Measurements from ENCODE around the gene LRIT2. TPM values are rescaled to one million over a fixed set of nuclear protein-coding genes. Genes with fewer than 3 reads are reported as not detected.

The LRIT2 gene
- total RNA-seq, 1 donor from 2014 or later = not detected

DNA sequence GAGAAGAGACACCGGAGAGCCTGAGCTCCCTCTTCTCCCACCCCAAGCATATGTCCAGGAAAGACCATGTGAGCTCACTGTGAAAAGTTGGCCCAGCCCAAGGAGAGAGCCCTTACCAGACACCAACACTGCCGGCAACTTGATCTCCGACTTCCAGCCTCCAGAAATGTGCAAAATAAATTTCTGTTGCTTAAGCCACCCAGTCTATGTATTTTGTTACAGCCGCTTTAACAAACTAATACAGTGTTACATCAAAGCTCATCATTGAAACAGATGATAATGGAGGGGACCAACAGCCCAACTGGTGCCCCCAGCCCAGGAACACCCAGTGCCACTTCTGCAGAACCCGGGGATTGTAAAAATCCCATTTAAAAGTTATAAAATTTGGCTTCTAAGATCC, 38.4 kb upstream of the LRIT2 start:
- H2AFZ ChIP-seq (replicated peaks) = no peak overlapping the region
- H3K27me3 Mint-ChIP-seq (ENCODE audit: insufficient read depth, low read depth) = peaks cover 4% of the 10 kb centered on the region

DNA sequence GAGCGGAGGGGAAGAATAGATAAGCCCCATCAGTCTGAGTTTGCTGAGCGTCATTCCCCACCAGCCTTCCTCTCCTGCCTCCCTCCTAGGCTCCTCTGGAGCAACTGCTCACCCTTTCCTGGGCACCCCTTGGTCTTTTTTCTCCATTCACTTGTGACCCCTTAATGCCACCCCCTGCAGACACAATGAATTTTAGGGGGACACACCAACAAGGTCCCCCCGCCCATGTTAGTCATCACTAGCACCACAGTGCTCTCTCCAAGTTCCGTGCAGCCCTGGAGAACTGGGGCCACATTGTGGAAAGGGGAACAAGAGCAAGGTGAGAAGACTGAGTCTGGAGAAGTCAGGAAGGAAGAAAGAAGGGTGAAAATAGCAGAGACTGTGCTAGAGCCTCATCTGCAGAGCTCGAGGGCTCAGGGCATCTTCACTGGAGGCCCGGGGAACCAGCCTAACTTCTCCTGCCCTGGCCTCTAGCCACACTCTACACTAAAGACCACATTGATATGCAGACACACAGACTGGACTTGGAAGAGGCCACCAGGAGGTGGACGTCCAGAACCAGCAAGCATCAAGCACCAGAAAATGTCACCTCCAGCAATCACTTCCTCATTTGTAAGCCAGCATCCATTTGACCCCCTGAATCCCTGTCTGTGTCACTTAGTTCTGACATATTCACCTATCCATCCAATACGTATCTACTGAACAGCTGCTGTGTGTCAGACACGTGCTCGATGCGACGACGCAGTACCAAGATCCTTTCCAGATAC, 37.0 kb upstream of the LRIT2 start:
- H3K4me1 Mint-ChIP-seq = peaks cover 12% of the 10 kb centered on the region

More for the DNA sequence above, 38.4 kb upstream of the LRIT2 start:
- H3K27me3 ChIP-seq = peaks cover 4% of the 10 kb centered on the region
- Mint-ChIP-seq H3K9me3 (peaks cover 2% of the 10 kb centered on the region), H3K36me3 (no peaks in the 10 kb centered on the region), H3K27ac (no peak overlapping the region), H3K4me3 (no peak overlapping the region), H3K4me1 (peaks cover 12% of the 10 kb centered on the region)
- H3K27ac ChIP-seq = no peak overlapping the region
- no peaks in the 10 kb centered on the region for H4K20me1 ChIP-seq (ENCODE audit: low read depth)
- no peaks in the 10 kb centered on the region for H3K9me3 ChIP-seq (ENCODE audit: low read depth)
- no peak overlapping the region for H3K4me2 ChIP-seq
- H3K79me2 ChIP-seq (ENCODE audit: low read depth) = no peaks in the 10 kb centered on the region
- no peaks in the 10 kb centered on the region for H3K36me3 ChIP-seq
- H3K4me1 ChIP-seq = no peaks in the 10 kb centered on the region
- H3K4me3 ChIP-seq = no peak overlapping the region
- TF ChIP-seq EZH2phosphoT487 (IDR thresholded peaks at IDR 0.05) = no peak
- no peak for TF ChIP-seq EZH2 (IDR thresholded peaks at IDR 0.05)
- TF ChIP-seq, protein P1, sequence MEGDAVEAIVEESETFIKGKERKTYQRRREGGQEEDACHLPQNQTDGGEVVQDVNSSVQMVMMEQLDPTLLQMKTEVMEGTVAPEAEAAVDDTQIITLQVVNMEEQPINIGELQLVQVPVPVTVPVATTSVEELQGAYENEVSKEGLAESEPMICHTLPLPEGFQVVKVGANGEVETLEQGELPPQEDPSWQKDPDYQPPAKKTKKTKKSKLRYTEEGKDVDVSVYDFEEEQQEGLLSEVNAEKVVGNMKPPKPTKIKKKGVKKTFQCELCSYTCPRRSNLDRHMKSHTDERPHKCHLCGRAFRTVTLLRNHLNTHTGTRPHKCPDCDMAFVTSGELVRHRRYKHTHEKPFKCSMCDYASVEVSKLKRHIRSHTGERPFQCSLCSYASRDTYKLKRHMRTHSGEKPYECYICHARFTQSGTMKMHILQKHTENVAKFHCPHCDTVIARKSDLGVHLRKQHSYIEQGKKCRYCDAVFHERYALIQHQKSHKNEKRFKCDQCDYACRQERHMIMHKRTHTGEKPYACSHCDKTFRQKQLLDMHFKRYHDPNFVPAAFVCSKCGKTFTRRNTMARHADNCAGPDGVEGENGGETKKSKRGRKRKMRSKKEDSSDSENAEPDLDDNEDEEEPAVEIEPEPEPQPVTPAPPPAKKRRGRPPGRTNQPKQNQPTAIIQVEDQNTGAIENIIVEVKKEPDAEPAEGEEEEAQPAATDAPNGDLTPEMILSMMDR (IDR thresholded peaks at IDR 0.05) = no peak
- no peak for DNase-seq (ENCODE audit: low spot score)
- H3K9ac ChIP-seq = no peak overlapping the region
- no peaks in the 10 kb centered on the region for H3F3A ChIP-seq (ENCODE audit: low read depth)

DNA sequence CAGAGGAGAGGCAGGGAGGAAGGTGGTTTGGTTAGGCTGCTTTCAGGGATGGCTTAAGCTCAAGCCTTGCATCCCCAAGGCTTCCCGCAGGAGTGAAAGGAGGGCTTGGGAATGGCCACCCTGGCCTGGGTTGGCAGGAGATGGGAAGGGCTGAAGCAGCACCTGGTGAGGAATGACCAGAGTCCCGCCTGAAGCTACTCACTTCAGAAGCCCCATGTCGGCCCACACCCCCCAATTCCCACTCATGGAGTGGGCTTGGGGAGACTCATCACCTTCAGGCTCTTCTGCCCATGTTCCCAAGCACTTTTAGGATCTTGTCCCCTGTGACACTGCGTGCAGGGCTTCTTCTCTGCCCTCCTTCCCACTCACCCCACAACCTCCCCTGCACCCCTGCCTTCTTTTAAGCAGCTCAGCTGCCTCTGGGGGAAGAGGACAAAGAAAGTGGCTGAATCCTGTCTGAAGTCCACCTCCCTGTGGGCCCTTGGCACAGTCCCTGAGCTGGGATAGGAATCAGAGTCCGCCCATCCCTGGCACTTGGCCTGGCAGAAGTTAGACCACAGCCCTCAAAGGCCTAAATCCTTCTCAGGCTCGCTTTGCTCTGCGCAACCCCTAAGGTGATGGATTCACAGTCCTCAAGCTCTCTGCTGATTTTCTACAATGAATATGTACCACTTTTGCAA, 36.0 kb upstream of the LRIT2 start:
- H4K20me1 ChIP-seq (ENCODE audit: low read depth) = no peaks in the 10 kb centered on the region
- no peak for DNase-seq (ENCODE audit: low spot score)
- H3K79me2 ChIP-seq (ENCODE audit: low read depth) = no peaks in the 10 kb centered on the region
- peaks cover 11% of the 10 kb centered on the region for H3K27me3 ChIP-seq
- no peak overlapping the region for H2AFZ ChIP-seq (replicated peaks)
- no peak overlapping the region for H3K4me2 ChIP-seq
- no peaks in the 10 kb centered on the region for H3K9me3 ChIP-seq (ENCODE audit: low read depth)
- Mint-ChIP-seq H3K4me3 (no peak overlapping the region), H3K36me3 (no peaks in the 10 kb centered on the region), H3K9me3 (peaks cover 2% of the 10 kb centered on the region), H3K27ac (no peak overlapping the region), H3K27me3 (ENCODE audit: insufficient read depth, low read depth) (peaks cover 8% of the 10 kb centered on the region), H3K4me1 (peaks cover 14% of the 10 kb centered on the region)
- no peak overlapping the region for H3K4me3 ChIP-seq
- H3F3A ChIP-seq (ENCODE audit: low read depth) = no peaks in the 10 kb centered on the region
- no peaks in the 10 kb centered on the region for H3K36me3 ChIP-seq
- H3K27ac ChIP-seq = no peak overlapping the region
- no peak overlapping the region for H3K9ac ChIP-seq
- no peaks in the 10 kb centered on the region for H3K4me1 ChIP-seq
- TF ChIP-seq, protein P1 (IDR thresholded peaks at IDR 0.05) = no peak
- no peak for TF ChIP-seq EZH2phosphoT487 (IDR thresholded peaks at IDR 0.05)
- TF ChIP-seq EZH2 (IDR thresholded peaks at IDR 0.05) = no peak

More for the DNA sequence above, 37.0 kb upstream of the LRIT2 start:
- peaks cover 2% of the 10 kb centered on the region for H3K9me3 Mint-ChIP-seq
- Histone ChIP-seq H3K9me3 (ENCODE audit: low read depth) (no peaks in the 10 kb centered on the region), H3K27ac (no peak overlapping the region), H3K4me1 (no peaks in the 10 kb centered on the region), H3K4me2 (no peak overlapping the region), H3F3A (ENCODE audit: low read depth) (no peaks in the 10 kb centered on the region), H4K20me1 (ENCODE audit: low read depth) (no peaks in the 10 kb centered on the region), H3K4me3 (no peak overlapping the region), H3K9ac (no peak overlapping the region), H3K27me3 (peaks cover 4% of the 10 kb centered on the region), H3K79me2 (ENCODE audit: low read depth) (no peaks in the 10 kb centered on the region), H3K36me3 (no peaks in the 10 kb centered on the region), H2AFZ (replicated peaks) (no peak overlapping the region)
- no peaks in the 10 kb centered on the region for H3K36me3 Mint-ChIP-seq
- TF ChIP-seq EZH2phosphoT487 (IDR thresholded peaks at IDR 0.05) = no peak
- TF ChIP-seq, protein P1 (IDR thresholded peaks at IDR 0.05) = no peak
- TF ChIP-seq EZH2 (IDR thresholded peaks at IDR 0.05) = no peak
- no peak overlapping the region for H3K4me3 Mint-ChIP-seq
- H3K27ac Mint-ChIP-seq = no peak overlapping the region
- no peak for DNase-seq (ENCODE audit: low spot score)
- peaks cover 4% of the 10 kb centered on the region for H3K27me3 Mint-ChIP-seq (ENCODE audit: insufficient read depth, low read depth)

Measured in neural progenitor cell (in vitro differentiated cells).